GM23248 (cell line): ENCODE data around the gene CBFA2T3. TPM values are rescaled to one million over a fixed set of nuclear protein-coding genes. Genes with fewer than 3 reads are reported as not detected.
"Not testable (repeated sequence)": the region's sequence is repeated elsewhere in the genome, so short reads cannot be mapped to it uniquely, and the experiment has no call there.

Experiments used
- DNase-seq: peaks from one replicate; pipeline ENCODE4 v3.0.0-alpha.2; 2015
- H2AFZ ChIP-seq: fragments of 200-600 bp; sonication (generic); 2 replicates; pipeline ENCODE4 v1.6.1; 2016; ENCODE audit warnings: antibody characterized with exemption
- H3F3A ChIP-seq: fragments of 200-600 bp; sonication (generic); 2 replicates; pipeline ENCODE4 v1.6.1; 2016; ENCODE audit warnings: mild to moderate bottlenecking, antibody characterized with exemption, mixed run types; ENCODE audit not compliant: insufficient read depth
- H3K27ac ChIP-seq: fragments of 200-600 bp; sonication (generic); 2 replicates; pipeline ENCODE4 v1.5.1; 2016; ENCODE audit warnings: mild to moderate bottlenecking
- H3K27me3 ChIP-seq: fragments of 200-600 bp; sonication (generic); replicated peaks from 2 replicates; pipeline ENCODE4 v1.6.1; 2016; ENCODE audit warnings: mild to moderate bottlenecking; ENCODE audit not compliant: insufficient read depth
- H3K36me3 ChIP-seq: fragments of 200-600 bp; sonication (generic); 2 replicates; pipeline ENCODE4 v1.6.1; 2016; ENCODE audit warnings: low read depth, mild to moderate bottlenecking
- H3K4me1 ChIP-seq: fragments of 200-600 bp; sonication (generic); 2 replicates; pipeline ENCODE4 v1.6.1; 2016; ENCODE audit warnings: mild to moderate bottlenecking; ENCODE audit not compliant: insufficient read depth
- H3K4me2 ChIP-seq: fragments of 200-600 bp; sonication (generic); one replicate; pipeline ENCODE4 v1.6.1; 2016; ENCODE audit warnings: mild to moderate bottlenecking; ENCODE audit not compliant: unreplicated experiment
- H3K4me3 ChIP-seq: fragments of 200-600 bp; sonication (generic); 2 replicates; pipeline ENCODE4 v1.5.1; 2016; ENCODE audit warnings: mild to moderate bottlenecking
- H3K79me2 ChIP-seq: fragments of 200-600 bp; sonication (generic); 2 replicates; pipeline ENCODE4 v1.6.1; 2016; ENCODE audit warnings: mild to moderate bottlenecking; ENCODE audit not compliant: insufficient read depth
- H3K9ac ChIP-seq: fragments of 200-600 bp; sonication (generic); 2 replicates; pipeline ENCODE4 v1.6.1; 2016; ENCODE audit warnings: mild to moderate bottlenecking
- H3K9me2 ChIP-seq: fragments of 200-600 bp; sonication (generic); 2 replicates; pipeline ENCODE4 v1.6.1; 2016; ENCODE audit warnings: mixed run types, mild to moderate bottlenecking, moderate library complexity; ENCODE audit not compliant: insufficient read depth
- H3K9me3 ChIP-seq: fragments of 200-600 bp; sonication (generic); one replicate; pipeline ENCODE4 v1.6.1; 2017; ENCODE audit warnings: low read depth
- H4K20me1 ChIP-seq: fragments of 200-600 bp; sonication (generic); 2 replicates; pipeline ENCODE4 v1.6.0; 2016; ENCODE audit not compliant: insufficient read depth
- EZH2 ChIP-seq: fragments of 200-600 bp; sonication (generic); IDR thresholded peaks from 2 replicates; pipeline ENCODE4 v1.6.1; 2018; ENCODE audit warnings: antibody characterized with exemption, mild to moderate bottlenecking; ENCODE audit not compliant: insufficient read depth, poor library complexity, severe bottlenecking
- EZH2phosphoT487 ChIP-seq: fragments of 200-600 bp; sonication (generic); IDR thresholded peaks from 2 replicates; pipeline ENCODE4 v1.6.1; 2018; ENCODE audit warnings: antibody characterized with exemption, moderate library complexity, mild to moderate bottlenecking, low read depth; ENCODE audit not compliant: insufficient read depth
- WGBS, 2 experiments: methylation state at CpG; one replicate each; pipeline ENCODE4 v1.1.6; 2015 to 2017; ENCODE audit warnings: low lambda C conversion rate in 2 of 2, low coverage in 1 of 2; ENCODE audit errors: missing lambda C conversion rate in 2 of 2; 5-methylcytosine and 5-hydroxymethylcytosine counted together
- in situ Hi-C: fragments of 300-500 bp; cut with MboI; formaldehyde crosslinking; loops from 2 replicates; pipeline ENCODE4 v1.15.0; 2020
- polyA plus RNA-seq: library from polyadenylated mRNA; unstranded; fragments of >200 nt; fragmentation: Nextera tagmentation; extraction: Ambion mirVana; gene quantifications from 2 replicates; pipeline ENCODE4 v1.2.1, GENCODE V29; 2016
- total RNA-seq: library from RNA; depleted of rRNA; stranded (reverse); fragments of >200 nt; shearing (Covaris generic); gene quantifications from 2 replicates; pipeline ENCODE4 v1.2.3, GENCODE V29; 2014

CBFA2T3 gene
- total and polyA plus RNA-seq, 2 experiments from 2014 or later, result not detected

- Histone ChIP-seq H3K9me3 (no peaks in the 10 kb centered on the region), H3K4me3 (no peak overlapping the region), H3K27me3 (no peaks in the 10 kb centered on the region; the same call in 1 of the 2 replicates), H3K27ac (no peak overlapping the region), H3K36me3 (no peaks in the 10 kb centered on the region), H2AFZ (no peak overlapping the region), H3K79me2 (no peaks in the 10 kb centered on the region), H3K9ac (no peak overlapping the region), H3K9me2 (no peaks in the 10 kb centered on the region), H3K4me1 (no peaks in the 10 kb centered on the region), H4K20me1 (no peaks in the 10 kb centered on the region), H3F3A (no peaks in the 10 kb centered on the region), H3K4me2 (no peak overlapping the region)
- WGBS, 2 experiments, result 13 to 29% methylated on average over 2 of the region's 2 CpGs
- in situ Hi-C loops, result no loop called here
- TF ChIP-seq EZH2phosphoT487 (no peak), EZH2 (no peak)
- no peak for DNase-seq
Measured at GRCh38 chr16:89012622-89012995, 35.6 kb upstream of the CBFA2T3 start.

- no peak overlapping the region for H2AFZ ChIP-seq
- TF ChIP-seq EZH2 (no peak), EZH2phosphoT487 (no peak)
- no peak overlapping the region for H3K27ac ChIP-seq
- no peaks in the 10 kb centered on the region for H3K4me1 ChIP-seq
- in situ Hi-C loops, result no loop called here
- no peak for DNase-seq
- no peak overlapping the region for H3K4me2 ChIP-seq
- H3F3A ChIP-seq, result no peaks in the 10 kb centered on the region
- 47 to 68% methylated on average over 3 to 4 of the region's 4 CpGs for WGBS, 2 experiments
- H3K9ac ChIP-seq, result no peak overlapping the region
- no peaks in the 10 kb centered on the region for H3K9me2 ChIP-seq
- H3K27me3 ChIP-seq, result no peaks in the 10 kb centered on the region; the same call in 1 of the 2 replicates
- no peaks in the 10 kb centered on the region for H3K36me3 ChIP-seq
- no peaks in the 10 kb centered on the region for H3K79me2 ChIP-seq
- no peaks in the 10 kb centered on the region for H3K9me3 ChIP-seq
- no peaks in the 10 kb centered on the region for H4K20me1 ChIP-seq
- H3K4me3 ChIP-seq, result no peak overlapping the region
Measured at GRCh38 chr16:89011909-89012621, 35.1 kb upstream of the CBFA2T3 start.

- Histone ChIP-seq H3F3A (no peaks in the 10 kb centered on the region), H3K27ac (no peak overlapping the region)
- in situ Hi-C loops, result no loop called here
Measured at GRCh38 chr16:89010210-89010925, 33.4 kb upstream of the CBFA2T3 start.

GRCh38 chr16:89009343-89010209 is 32.6 kb upstream of the CBFA2T3 start:
- H3K36me3 ChIP-seq, result no peaks in the 10 kb centered on the region
- no peak overlapping the region for H3K4me3 ChIP-seq
- no peaks in the 10 kb centered on the region for H4K20me1 ChIP-seq
- DNase-seq, result peak; percentile 36
- H3K9ac ChIP-seq, result no peak overlapping the region
- no peaks in the 10 kb centered on the region for H3K9me2 ChIP-seq
- no peaks in the 10 kb centered on the region for H3K4me1 ChIP-seq
- no peak overlapping the region for H3K4me2 ChIP-seq
- H3K79me2 ChIP-seq, result no peaks in the 10 kb centered on the region
- H3F3A ChIP-seq, result no peaks in the 10 kb centered on the region
- no peaks in the 10 kb centered on the region for H3K9me3 ChIP-seq
- in situ Hi-C loops, result no loop called here
- 40% methylated on average over 17 of the region's 17 CpGs for WGBS, 2 experiments
- no peak overlapping the region for H3K27ac ChIP-seq
- peaks cover 11% of the 10 kb centered on the region for H3K27me3 ChIP-seq
- TF ChIP-seq EZH2 (no peak), EZH2phosphoT487 (no peak)
- H2AFZ ChIP-seq, result no peak overlapping the region

More at GRCh38 chr16:89010210-89010925, 33.4 kb upstream of the CBFA2T3 start:
- Histone ChIP-seq H2AFZ (no peak overlapping the region), H3K4me3 (no peak overlapping the region), H4K20me1 (no peaks in the 10 kb centered on the region), H3K9ac (no peak overlapping the region), H3K27me3 (peaks cover 3% of the 10 kb centered on the region; the same call in 1 of the 2 replicates), H3K9me2 (no peaks in the 10 kb centered on the region), H3K79me2 (no peaks in the 10 kb centered on the region), H3K9me3 (no peaks in the 10 kb centered on the region), H3K36me3 (no peaks in the 10 kb centered on the region), H3K4me1 (no peaks in the 10 kb centered on the region), H3K4me2 (no peak overlapping the region)
- no peak for TF ChIP-seq EZH2
- no peak for TF ChIP-seq EZH2phosphoT487
- DNase-seq, result no peak
- WGBS, 2 experiments, result 42 to 50% methylated on average over 14 of the region's 14 CpGs

- peaks cover 14% of the 10 kb centered on the region for H3K27me3 ChIP-seq
- H3K79me2 ChIP-seq, DNase-seq, H3K9me2 ChIP-seq, H4K20me1 ChIP-seq, H2AFZ ChIP-seq, H3K36me3 ChIP-seq, in situ Hi-C loops, H3F3A ChIP-seq, H3K9me3 ChIP-seq, H3K4me1 ChIP-seq, H3K9ac ChIP-seq, H3K4me2 ChIP-seq, H3K4me3 ChIP-seq, H3K27ac ChIP-seq: not testable (repeated sequence)
- WGBS, 2 experiments, result 35 to 37% methylated on average over 4 of the region's 4 CpGs
Measured at GRCh38 chr16:89008796-89009195, 31.8 kb upstream of the CBFA2T3 start.
